HG03342 (cell line): ENCODE results near the gene TNFAIP6.
"Not testable (repeated sequence)": the region's sequence is repeated elsewhere in the genome, so short reads cannot be mapped to it uniquely, and the experiment has no call there.

ENCODE experiments used
- ATAC-seq: cut with Tn5 transposase; IDR thresholded peaks from one replicate; pipeline ENCODE4 v1.9.1; 2021; ENCODE audit warnings: mild to moderate bottlenecking, moderate library complexity; ENCODE audit not compliant: unreplicated experiment

The TNFAIP6 gene

GRCh38 chr2:151357359-151357758, at the start of gene TNFAIP6:
TSS of gene TNFAIP6 (plus strand) at chr2:151357592. CDS start at chr2:151357667, 75 bp downstream.
- no peak for ATAC-seq

GRCh38 chr2:151310313-151310712, 47.1 kb upstream of the TNFAIP6 start:
- ATAC-seq: not testable (repeated sequence)

- not testable (repeated sequence) for ATAC-seq
Observed at GRCh38 chr2:151312440-151312839, 45.0 kb upstream of the TNFAIP6 start.

GRCh38 chr2:151315381-151315903, 42.0 kb upstream of the TNFAIP6 start:
- no peak for ATAC-seq

- no peak for ATAC-seq
Observed at GRCh38 chr2:151325581-151326095, 31.8 kb upstream of the TNFAIP6 start.

- ATAC-seq: no peak
Observed at GRCh38 chr2:151326554-151326953, 30.8 kb upstream of the TNFAIP6 start.

- no peak for ATAC-seq
Observed at GRCh38 chr2:151329998-151330397, 27.4 kb upstream of the TNFAIP6 start.

- no peak for ATAC-seq
Observed at GRCh38 chr2:151333083-151333482, 24.3 kb upstream of the TNFAIP6 start.

- no peak for ATAC-seq
Observed at GRCh38 chr2:151334082-151334815, 23.1 kb upstream of the TNFAIP6 start.

GRCh38 chr2:151336863-151337371, 20.5 kb upstream of the TNFAIP6 start:
- ATAC-seq: no peak

- no peak for ATAC-seq
Observed at GRCh38 chr2:151337643-151338042, 19.7 kb upstream of the TNFAIP6 start.

- ATAC-seq: no peak
Observed at GRCh38 chr2:151338115-151338514, 19.3 kb upstream of the TNFAIP6 start.

GRCh38 chr2:151343073-151343472, 14.3 kb upstream of the TNFAIP6 start:
- no peak for ATAC-seq

GRCh38 chr2:151344191-151344590, 13.2 kb upstream of the TNFAIP6 start:
- ATAC-seq: not testable (repeated sequence)

- no peak for ATAC-seq
Observed at GRCh38 chr2:151344906-151345305, 12.5 kb upstream of the TNFAIP6 start.

- ATAC-seq: no peak
Observed at GRCh38 chr2:151347294-151347693, 10.1 kb upstream of the TNFAIP6 start.

- ATAC-seq: no peak
Observed at GRCh38 chr2:151347906-151348305, 9.5 kb upstream of the TNFAIP6 start.

- ATAC-seq: no peak
Observed at GRCh38 chr2:151350579-151351195, 6.7 kb upstream of the TNFAIP6 start.

- no peak for ATAC-seq
Observed at GRCh38 chr2:151353995-151354394, 3.4 kb upstream of the TNFAIP6 start.

- no peak for ATAC-seq
Observed at GRCh38 chr2:151354807-151355206, 2.6 kb upstream of the TNFAIP6 start.

- no peak for ATAC-seq
Observed at GRCh38 chr2:151358166-151358970, 976 bp downstream of the TNFAIP6 start.
